ENCODE results near the gene RASAL1.

The RASAL1 gene

DNA sequence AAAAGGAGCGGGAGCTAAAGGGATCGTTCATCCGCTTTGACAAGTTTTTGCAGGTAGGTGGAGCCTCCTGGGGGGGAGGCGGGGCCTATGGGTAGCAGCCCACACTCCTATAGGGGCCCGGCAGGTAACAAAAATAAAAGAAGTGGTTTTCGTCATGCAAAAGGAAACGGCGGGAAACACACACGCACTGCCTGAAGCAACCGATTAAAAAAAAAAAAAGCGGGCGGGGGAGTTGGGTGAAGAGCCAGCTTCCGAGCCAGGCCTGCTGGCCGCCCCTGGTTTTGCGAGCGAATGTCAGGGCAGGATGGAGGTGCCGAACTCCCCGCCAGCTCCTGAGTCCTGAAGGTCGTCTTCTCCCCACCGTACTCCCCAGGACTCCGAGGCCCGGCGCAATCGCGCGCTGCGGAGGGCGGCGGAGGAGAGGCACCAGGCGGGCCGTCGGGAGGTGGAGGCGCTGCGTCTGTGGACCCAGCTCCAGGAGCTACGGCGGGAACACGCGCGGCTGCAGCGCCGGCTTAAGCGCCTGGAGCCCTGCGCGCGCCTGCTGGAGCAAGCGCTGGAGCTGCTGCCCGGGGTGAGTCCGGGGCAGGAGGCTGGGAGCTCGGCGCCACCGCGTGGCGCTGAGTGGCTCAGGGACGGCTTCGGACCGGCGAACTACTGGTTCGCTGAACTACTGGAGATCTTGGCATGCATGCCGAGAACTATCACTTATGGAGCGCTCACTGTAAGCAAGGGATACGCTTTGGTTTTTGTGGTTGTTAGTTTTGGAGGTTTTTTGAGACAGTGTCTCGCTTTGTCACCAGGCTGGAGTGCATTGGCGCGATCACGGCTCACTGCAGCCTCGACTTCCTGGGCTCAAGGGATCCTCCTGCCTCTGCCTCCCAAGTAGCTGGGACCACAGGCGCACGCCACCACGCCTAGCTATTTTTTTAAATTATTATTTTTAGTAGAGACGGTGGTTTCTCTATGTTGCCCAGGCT is 17.6 kb upstream of the RASAL1 start:
- Mint-ChIP-seq H3K27me3 (ENCODE audit: low read depth, poor library complexity) (peaks cover 85% of the 10 kb centered on the region), H3K36me3 (ENCODE audit: low read depth) (peaks cover 19% of the 10 kb centered on the region), H3K9me3 (no peaks in the 10 kb centered on the region)

DNA sequence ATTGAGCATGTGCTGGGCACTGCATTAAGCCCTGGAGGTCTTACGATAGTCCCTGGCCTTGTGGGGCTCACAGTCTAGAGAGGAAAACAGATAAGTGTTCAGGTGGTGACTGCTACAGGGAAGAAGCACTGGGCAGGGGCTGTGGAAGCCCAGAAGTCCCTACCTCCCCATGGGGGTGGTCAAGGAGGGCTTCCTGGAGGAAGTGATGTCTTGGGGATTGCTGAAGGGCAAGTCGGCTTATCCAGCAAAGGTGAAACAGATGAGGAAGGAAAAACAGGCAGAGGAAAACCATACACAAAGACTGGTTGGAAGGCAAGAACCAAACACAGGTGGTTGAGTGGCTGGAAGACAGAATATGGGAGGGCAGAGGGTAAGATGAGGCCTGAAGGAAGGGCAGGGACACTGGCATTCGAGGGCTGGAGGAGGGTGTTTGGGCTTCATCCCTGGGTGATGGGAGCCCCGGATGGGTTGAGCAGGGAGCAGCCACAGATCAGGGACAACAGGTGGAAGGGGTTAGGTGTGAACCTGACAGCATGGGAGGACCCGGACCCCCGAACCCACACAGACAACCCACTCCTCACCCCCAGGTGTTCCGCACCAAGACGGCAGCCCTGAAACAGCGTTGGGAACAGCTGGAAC is 16.8 kb upstream of the RASAL1 start:
- peaks cover 13% of the 10 kb centered on the region for H3K36me3 Mint-ChIP-seq (ENCODE audit: low read depth)
- peaks cover 78% of the 10 kb centered on the region for H3K27me3 Mint-ChIP-seq (ENCODE audit: low read depth, poor library complexity)
- no peak for DNase-seq
- peak overlapping the region; percentile 73 for H3K4me3 Mint-ChIP-seq
- no peak overlapping the region for H3K27ac Mint-ChIP-seq
- TF ChIP-seq, protein P1, sequence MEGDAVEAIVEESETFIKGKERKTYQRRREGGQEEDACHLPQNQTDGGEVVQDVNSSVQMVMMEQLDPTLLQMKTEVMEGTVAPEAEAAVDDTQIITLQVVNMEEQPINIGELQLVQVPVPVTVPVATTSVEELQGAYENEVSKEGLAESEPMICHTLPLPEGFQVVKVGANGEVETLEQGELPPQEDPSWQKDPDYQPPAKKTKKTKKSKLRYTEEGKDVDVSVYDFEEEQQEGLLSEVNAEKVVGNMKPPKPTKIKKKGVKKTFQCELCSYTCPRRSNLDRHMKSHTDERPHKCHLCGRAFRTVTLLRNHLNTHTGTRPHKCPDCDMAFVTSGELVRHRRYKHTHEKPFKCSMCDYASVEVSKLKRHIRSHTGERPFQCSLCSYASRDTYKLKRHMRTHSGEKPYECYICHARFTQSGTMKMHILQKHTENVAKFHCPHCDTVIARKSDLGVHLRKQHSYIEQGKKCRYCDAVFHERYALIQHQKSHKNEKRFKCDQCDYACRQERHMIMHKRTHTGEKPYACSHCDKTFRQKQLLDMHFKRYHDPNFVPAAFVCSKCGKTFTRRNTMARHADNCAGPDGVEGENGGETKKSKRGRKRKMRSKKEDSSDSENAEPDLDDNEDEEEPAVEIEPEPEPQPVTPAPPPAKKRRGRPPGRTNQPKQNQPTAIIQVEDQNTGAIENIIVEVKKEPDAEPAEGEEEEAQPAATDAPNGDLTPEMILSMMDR (IDR thresholded peaks at IDR 0.05): no peak
- peaks cover 21% of the 10 kb centered on the region for H3K4me1 Mint-ChIP-seq
- H3K9me3 Mint-ChIP-seq: peaks cover 3% of the 10 kb centered on the region

More for the DNA sequence above, 17.6 kb upstream of the RASAL1 start:
- Mint-ChIP-seq H3K4me3 (peak overlapping the region; percentile 73), H3K27ac (no peak overlapping the region), H3K4me1 (peaks cover 21% of the 10 kb centered on the region)
- peak; percentile 68 for DNase-seq
- TF ChIP-seq, protein P1 (IDR thresholded peaks at IDR 0.05): no peak

DNA sequence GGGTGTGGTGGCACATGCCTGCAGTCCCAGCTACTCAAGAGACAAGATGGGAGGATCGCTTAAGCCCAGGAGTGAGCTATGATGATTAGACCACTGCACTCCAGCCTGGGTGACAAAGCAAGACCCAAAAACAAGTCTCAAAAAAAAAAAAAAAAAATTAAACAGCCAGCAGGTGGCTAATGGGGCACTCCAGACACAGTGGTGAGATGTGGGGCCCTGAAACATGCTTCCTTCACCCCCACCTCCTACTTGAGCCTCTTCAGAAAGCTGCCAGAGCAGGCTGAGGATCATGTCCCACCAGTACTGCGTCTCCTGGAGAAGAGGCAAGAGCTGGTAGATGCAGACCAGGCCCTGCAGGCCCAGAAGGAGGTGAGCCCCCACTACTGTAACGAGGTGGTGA is 16.1 kb upstream of the RASAL1 start:
- Mint-ChIP-seq H3K4me3 (no peak overlapping the region), H3K4me1 (peaks cover 21% of the 10 kb centered on the region), H3K9me3 (peaks cover 8% of the 10 kb centered on the region), H3K27ac (no peak overlapping the region), H3K36me3 (ENCODE audit: low read depth) (peaks cover 9% of the 10 kb centered on the region), H3K27me3 (ENCODE audit: low read depth, poor library complexity) (peaks cover 72% of the 10 kb centered on the region)
- TF ChIP-seq, protein P1 (IDR thresholded peaks at IDR 0.05): no peak
- DNase-seq: no peak

DNA sequence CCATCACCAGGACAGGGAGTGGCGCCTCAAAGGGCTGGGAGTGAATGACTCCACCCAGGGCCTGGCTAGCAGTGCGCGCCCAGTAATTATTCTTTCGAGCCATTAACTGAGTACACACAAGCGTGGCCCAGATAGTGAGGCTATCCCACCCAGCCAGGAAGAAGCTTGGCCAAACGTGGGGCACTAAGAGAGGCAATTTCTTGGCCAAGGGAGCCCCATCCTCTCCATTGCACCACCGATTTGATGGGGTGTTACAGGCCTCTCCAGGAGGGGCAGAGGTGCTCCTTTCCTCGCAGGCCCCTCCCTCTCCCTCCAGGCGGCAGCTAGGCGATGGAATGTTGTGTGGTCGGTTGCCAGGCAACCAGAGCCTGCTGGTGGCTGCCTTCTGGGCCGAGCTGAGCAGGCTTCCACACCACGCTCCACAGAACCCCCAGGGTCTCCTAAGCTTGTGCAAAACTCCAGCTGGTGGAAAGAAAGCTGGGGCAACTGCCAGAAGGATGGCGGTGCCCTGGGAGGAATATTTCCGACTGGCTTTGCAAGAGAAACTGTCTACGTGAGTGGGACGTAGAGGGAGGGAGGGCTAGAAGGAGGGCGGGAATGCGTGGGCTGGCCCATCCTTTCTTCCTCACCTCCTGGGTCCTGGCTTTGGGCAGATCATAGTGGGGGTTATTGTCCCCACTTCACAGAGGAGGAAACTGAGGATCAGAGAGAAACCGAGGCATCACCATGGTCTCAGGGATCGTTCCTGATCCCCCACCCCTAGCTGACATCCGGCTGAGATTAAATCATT is 14.0 kb upstream of the RASAL1 start, which contains the start of gene CFAP73:
Gene CFAP73 (plus strand): TSS at position 364 of the 790 bp plus-strand sequence. CDS start 134 bp downstream, at position 498.
- H3K27ac Mint-ChIP-seq: peak within 1 kb of the TSS; percentile 72
- peaks cover 4% of the 10 kb centered on the region for H3K36me3 Mint-ChIP-seq (ENCODE audit: low read depth)
- peaks cover 14% of the 10 kb centered on the region for H3K9me3 Mint-ChIP-seq
- peak within 1 kb of the TSS; percentile 42 for H3K4me3 Mint-ChIP-seq
- TF ChIP-seq, protein P1 (IDR thresholded peaks at IDR 0.05): no peak
- H3K27me3 Mint-ChIP-seq (ENCODE audit: low read depth, poor library complexity): peaks cover 55% of the 10 kb centered on the region
- peaks cover 30% of the 10 kb centered on the region for H3K4me1 Mint-ChIP-seq
- DNase-seq: peak; percentile 89

DNA sequence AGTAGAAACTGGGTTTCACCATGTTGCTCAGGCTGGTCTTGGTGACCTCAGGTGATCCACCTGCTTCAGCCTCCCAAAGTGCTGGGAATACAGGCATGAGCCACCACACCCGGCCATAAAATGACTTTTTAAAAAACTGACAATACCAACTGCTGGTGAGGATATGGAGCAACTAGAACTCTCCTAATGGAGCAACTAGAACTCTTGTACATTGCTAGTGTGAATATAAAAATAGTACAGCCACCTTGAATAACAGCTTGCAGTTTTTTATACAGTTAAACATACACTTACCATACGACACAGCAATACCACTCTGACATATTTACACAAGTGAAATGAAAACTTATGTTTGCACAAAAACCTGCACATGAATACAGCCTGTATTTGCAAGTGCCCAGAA is 11.4 kb upstream of the RASAL1 start:
- peaks cover 27% of the 10 kb centered on the region for H3K4me1 Mint-ChIP-seq
- DNase-seq: no peak
- peaks cover 29% of the 10 kb centered on the region for H3K27me3 Mint-ChIP-seq (ENCODE audit: low read depth, poor library complexity)
- H3K4me3 Mint-ChIP-seq: no peak overlapping the region
- H3K27ac Mint-ChIP-seq: no peak overlapping the region
- TF ChIP-seq, protein P1 (IDR thresholded peaks at IDR 0.05): no peak
- H3K36me3 Mint-ChIP-seq (ENCODE audit: low read depth): peaks cover 4% of the 10 kb centered on the region
- H3K9me3 Mint-ChIP-seq: peaks cover 14% of the 10 kb centered on the region
